GM18526 (cell line): ENCODE measurements around the gene RRP9.

Source experiments
- POLR2A ChIP-seq: IDR thresholded peaks from 3 replicates; pipeline ENCODE4 v1.6.1; 2011; ENCODE audit not compliant: insufficient read length; ENCODE audit errors: extremely low read depth

RRP9 gene

GRCh38 chr3:51941798-51942602, at the start of gene RRP9, which contains the start of gene PARP3:
Gene RRP9 (minus strand): TSS chr3:51941904. CDS start chr3:51941867, 37 bp downstream.
Gene PARP3 (plus strand): TSS chr3:51942363. CDS start chr3:51943356, 993 bp downstream.
- TF ChIP-seq POLR2A = peak; percentile 73

- TF ChIP-seq POLR2A = no peak
These were observed 46.8 kb upstream of the RRP9 start for GRCh38 chr3:51988286-51989146.

GRCh38 chr3:51987568-51987967, 45.9 kb upstream of the RRP9 start:
- no peak for TF ChIP-seq POLR2A

GRCh38 chr3:51986010-51986947, 44.6 kb upstream of the RRP9 start:
- no peak for TF ChIP-seq POLR2A

- no peak for TF ChIP-seq POLR2A
These were observed 43.4 kb upstream of the RRP9 start for GRCh38 chr3:51985063-51985462.

GRCh38 chr3:51984269-51984647, 42.6 kb upstream of the RRP9 start:
- TF ChIP-seq POLR2A = no peak

- TF ChIP-seq POLR2A = no peak
These were observed 42.0 kb upstream of the RRP9 start for GRCh38 chr3:51983578-51984268.

- TF ChIP-seq POLR2A = peak; percentile 60
These were observed 41.3 kb upstream of the RRP9 start, which contains the start of gene ACY1 for GRCh38 chr3:51982838-51983577. Gene ACY1 (plus strand): TSS chr3:51983535. CDS start chr3:51984065, 530 bp downstream.

GRCh38 chr3:51982352-51982837, 40.7 kb upstream of the RRP9 start:
- no peak for TF ChIP-seq POLR2A

- no peak for TF ChIP-seq POLR2A
These were observed 38.5 kb upstream of the RRP9 start for GRCh38 chr3:51980253-51980652.

- no peak for TF ChIP-seq POLR2A
These were observed 36.4 kb upstream of the RRP9 start for GRCh38 chr3:51978143-51978502.

- TF ChIP-seq POLR2A = no peak
These were observed 35.9 kb upstream of the RRP9 start for GRCh38 chr3:51977446-51978142.
